Measurements from ENCODE around the gene BCR.

The BCR gene

DNA sequence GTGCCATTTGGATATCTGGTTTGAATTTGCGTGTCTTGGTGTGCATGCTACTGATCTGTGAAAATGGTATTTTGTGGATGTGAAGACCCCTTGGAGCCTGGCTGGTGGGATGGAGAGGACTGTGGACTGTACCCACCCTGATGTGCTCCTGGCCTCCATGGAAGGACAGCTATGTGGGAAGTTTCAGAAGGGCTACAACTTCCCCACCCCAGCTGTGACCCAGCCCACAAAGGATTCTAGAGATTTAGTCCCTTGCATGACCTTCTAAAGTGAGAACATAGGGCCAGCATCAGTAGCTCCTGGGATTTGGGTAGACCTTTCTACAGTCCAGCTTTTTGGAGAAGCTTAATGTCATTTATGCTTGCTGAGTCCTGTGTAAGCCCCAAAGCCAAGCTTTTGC is 173.4 kb downstream of the BCR start:
- TF ChIP-seq, protein P1, sequence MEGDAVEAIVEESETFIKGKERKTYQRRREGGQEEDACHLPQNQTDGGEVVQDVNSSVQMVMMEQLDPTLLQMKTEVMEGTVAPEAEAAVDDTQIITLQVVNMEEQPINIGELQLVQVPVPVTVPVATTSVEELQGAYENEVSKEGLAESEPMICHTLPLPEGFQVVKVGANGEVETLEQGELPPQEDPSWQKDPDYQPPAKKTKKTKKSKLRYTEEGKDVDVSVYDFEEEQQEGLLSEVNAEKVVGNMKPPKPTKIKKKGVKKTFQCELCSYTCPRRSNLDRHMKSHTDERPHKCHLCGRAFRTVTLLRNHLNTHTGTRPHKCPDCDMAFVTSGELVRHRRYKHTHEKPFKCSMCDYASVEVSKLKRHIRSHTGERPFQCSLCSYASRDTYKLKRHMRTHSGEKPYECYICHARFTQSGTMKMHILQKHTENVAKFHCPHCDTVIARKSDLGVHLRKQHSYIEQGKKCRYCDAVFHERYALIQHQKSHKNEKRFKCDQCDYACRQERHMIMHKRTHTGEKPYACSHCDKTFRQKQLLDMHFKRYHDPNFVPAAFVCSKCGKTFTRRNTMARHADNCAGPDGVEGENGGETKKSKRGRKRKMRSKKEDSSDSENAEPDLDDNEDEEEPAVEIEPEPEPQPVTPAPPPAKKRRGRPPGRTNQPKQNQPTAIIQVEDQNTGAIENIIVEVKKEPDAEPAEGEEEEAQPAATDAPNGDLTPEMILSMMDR (IDR thresholded peaks at IDR 0.05; ENCODE audit: poor library complexity, severe bottlenecking): no peak
- no peak overlapping the region for H3K27ac ChIP-seq (ENCODE audit: poor library complexity, severe bottlenecking)
- H3K27me3 ChIP-seq (ENCODE audit: insufficient read depth, poor library complexity, severe bottlenecking): peaks cover 43% of the 10 kb centered on the region
- no peak for ATAC-seq (ENCODE audit: low read depth)
- no peak overlapping the region for H3K4me3 ChIP-seq (ENCODE audit: severe bottlenecking)
- no peak for DNase-seq (ENCODE audit: low spot score)
- no peaks in the 10 kb centered on the region for H3K4me1 ChIP-seq (ENCODE audit: insufficient read depth, poor library complexity, severe bottlenecking)
- H3K9me3 ChIP-seq (ENCODE audit: severe bottlenecking): no peaks in the 10 kb centered on the region
- H3K36me3 ChIP-seq (ENCODE audit: low read depth): no peaks in the 10 kb centered on the region

GRCh38 chr22:23356094-23356493 is 175.8 kb downstream of the BCR start:
- H3K27me3 ChIP-seq (ENCODE audit: insufficient read depth, poor library complexity, severe bottlenecking): peaks cover 26% of the 10 kb centered on the region
- DNase-seq (ENCODE audit: low spot score) (no peak), ATAC-seq (ENCODE audit: low read depth) (no peak)
- no peak overlapping the region for H3K27ac ChIP-seq (ENCODE audit: poor library complexity, severe bottlenecking)
- H3K36me3 ChIP-seq (ENCODE audit: low read depth): no peaks in the 10 kb centered on the region
- H3K9me3 ChIP-seq (ENCODE audit: severe bottlenecking): no peaks in the 10 kb centered on the region
- TF ChIP-seq, protein P1 (IDR thresholded peaks at IDR 0.05; ENCODE audit: poor library complexity, severe bottlenecking): no peak
- no peaks in the 10 kb centered on the region for H3K4me1 ChIP-seq (ENCODE audit: insufficient read depth, poor library complexity, severe bottlenecking)
- no peak overlapping the region for H3K4me3 ChIP-seq (ENCODE audit: severe bottlenecking)

GRCh38 chr22:23357053-23357452 is 176.7 kb downstream of the BCR start:
- no peak for DNase-seq (ENCODE audit: low spot score)

DNA sequence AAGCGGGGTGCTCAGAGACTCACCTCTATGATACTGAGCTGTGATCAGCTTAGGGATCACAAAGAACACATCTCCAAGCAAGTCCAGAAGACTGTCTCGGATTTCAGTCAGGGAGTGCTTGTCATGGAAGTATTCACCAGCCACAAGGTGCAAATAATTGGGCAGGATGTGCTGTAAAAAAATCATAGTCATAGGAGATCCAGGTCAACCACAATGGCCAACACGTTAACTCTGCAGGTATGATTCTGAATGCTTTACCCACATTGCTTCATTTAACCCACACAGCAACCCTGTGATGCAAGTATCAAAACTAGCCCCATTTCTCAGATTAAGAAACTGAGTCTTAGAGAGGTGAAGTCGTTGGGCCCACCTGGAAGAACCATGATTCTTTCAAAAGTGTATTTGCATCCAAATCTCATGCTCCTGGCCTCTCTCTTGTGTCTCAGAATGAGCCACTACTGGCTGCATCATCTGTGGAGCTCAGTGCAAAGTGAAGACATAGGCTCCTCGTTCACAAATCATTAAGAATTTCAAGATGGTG is 179.3 kb downstream of the BCR start:
- no peaks in the 10 kb centered on the region for H3K4me1 ChIP-seq (ENCODE audit: insufficient read depth, poor library complexity, severe bottlenecking)
- ATAC-seq (ENCODE audit: low read depth) (no peak), DNase-seq (ENCODE audit: low spot score) (no peak)
- H3K36me3 ChIP-seq (ENCODE audit: low read depth): no peaks in the 10 kb centered on the region
- peaks cover 5% of the 10 kb centered on the region for H3K27me3 ChIP-seq (ENCODE audit: insufficient read depth, poor library complexity, severe bottlenecking)
- H3K27ac ChIP-seq (ENCODE audit: poor library complexity, severe bottlenecking): no peak overlapping the region
- H3K4me3 ChIP-seq (ENCODE audit: severe bottlenecking): no peak overlapping the region
- TF ChIP-seq, protein P1 (IDR thresholded peaks at IDR 0.05; ENCODE audit: poor library complexity, severe bottlenecking): no peak
- no peaks in the 10 kb centered on the region for H3K9me3 ChIP-seq (ENCODE audit: severe bottlenecking)

More at GRCh38 chr22:23357053-23357452, 176.7 kb downstream of the BCR start:
- Histone ChIP-seq H3K27me3 (ENCODE audit: insufficient read depth, poor library complexity, severe bottlenecking) (peaks cover 17% of the 10 kb centered on the region), H3K36me3 (ENCODE audit: low read depth) (no peaks in the 10 kb centered on the region), H3K27ac (ENCODE audit: poor library complexity, severe bottlenecking) (no peak overlapping the region), H3K4me3 (ENCODE audit: severe bottlenecking) (no peak overlapping the region), H3K9me3 (ENCODE audit: severe bottlenecking) (no peaks in the 10 kb centered on the region), H3K4me1 (ENCODE audit: insufficient read depth, poor library complexity, severe bottlenecking) (no peaks in the 10 kb centered on the region)
- no peak for ATAC-seq (ENCODE audit: low read depth)
- TF ChIP-seq, protein P1 (IDR thresholded peaks at IDR 0.05; ENCODE audit: poor library complexity, severe bottlenecking): no peak

GRCh38 chr22:23361676-23362075 is 181.4 kb downstream of the BCR start:
- TF ChIP-seq, protein P1 (IDR thresholded peaks at IDR 0.05; ENCODE audit: poor library complexity, severe bottlenecking): no peak
- Histone ChIP-seq H3K27me3 (ENCODE audit: insufficient read depth, poor library complexity, severe bottlenecking) (peaks cover 5% of the 10 kb centered on the region), H3K27ac (ENCODE audit: poor library complexity, severe bottlenecking) (no peak overlapping the region), H3K9me3 (ENCODE audit: severe bottlenecking) (no peaks in the 10 kb centered on the region), H3K4me1 (ENCODE audit: insufficient read depth, poor library complexity, severe bottlenecking) (no peaks in the 10 kb centered on the region), H3K4me3 (ENCODE audit: severe bottlenecking) (no peak overlapping the region), H3K36me3 (ENCODE audit: low read depth) (no peaks in the 10 kb centered on the region)
- ATAC-seq (ENCODE audit: low read depth) (no peak), DNase-seq (ENCODE audit: low spot score) (no peak)
